Activated CD8-positive, alpha-beta T cell treated with anti-CD3 and anti-CD28 coated beads, Interleukin-2, amount 10 ng/mL, durations not matched to agents 7 days and 5 days (primary cell): ENCODE results near the gene DEPDC5. TPM values are rescaled to one million over a fixed set of nuclear protein-coding genes. Genes with fewer than 3 reads are reported as not detected.

Experiments used
- ATAC-seq: fragments of 150-1000 bp; cut with Tn5 transposase; one replicate; pipeline ENCODE4 v1.10.0; 2021; ENCODE audit warnings: moderate library complexity
- CTCF ChIA-PET: fragments of 350-600 bp; sonication (Branson Sonifier 250); formaldehyde crosslinking; loops from one replicate; lab custom pipeline; 2021; ENCODE audit warnings: antibody characterized with exemption; lab: Charles Lee
- POLR2A ChIA-PET: fragments of 350-600 bp; sonication (Branson Sonifier 250); formaldehyde crosslinking; loops from one replicate; lab custom pipeline; 2021; ENCODE audit warnings: antibody characterized with exemption; lab: Charles Lee
- DNase-seq: peaks from one replicate; pipeline ENCODE4 v3.0.0-alpha.2; 2020
- H3K27ac Mint-ChIP-seq: one replicate; pipeline ENCODE4 v1.8.0; 2021; ENCODE audit warnings: mild to moderate bottlenecking, mixed read lengths
- H3K27me3 Mint-ChIP-seq: one replicate; pipeline ENCODE4 v1.8.0; 2021; ENCODE audit warnings: low read depth, mixed read lengths
- H3K36me3 Mint-ChIP-seq: one replicate; pipeline ENCODE4 v1.8.0; 2021; ENCODE audit warnings: low read depth, mixed read lengths
- H3K4me1 Mint-ChIP-seq: one replicate; pipeline ENCODE4 v1.8.0; 2021; ENCODE audit warnings: low read depth, mixed read lengths
- H3K4me3 Mint-ChIP-seq: one replicate; pipeline ENCODE4 v1.8.0; 2021; ENCODE audit warnings: mild to moderate bottlenecking, mixed read lengths
- H3K9me3 Mint-ChIP-seq: one replicate; pipeline ENCODE4 v1.8.0; 2022; ENCODE audit warnings: mixed read lengths; ENCODE audit not compliant: insufficient read depth
- total RNA-seq, 2 experiments: library from RNA; stranded (reverse); gene quantifications; one replicate each; pipeline ENCODE4 v1.2.3, GENCODE V29; 2021

The DEPDC5 gene
- total RNA-seq, 2 experiments from 2014 or later, result 43.5 to 45.6 TPM

DNA sequence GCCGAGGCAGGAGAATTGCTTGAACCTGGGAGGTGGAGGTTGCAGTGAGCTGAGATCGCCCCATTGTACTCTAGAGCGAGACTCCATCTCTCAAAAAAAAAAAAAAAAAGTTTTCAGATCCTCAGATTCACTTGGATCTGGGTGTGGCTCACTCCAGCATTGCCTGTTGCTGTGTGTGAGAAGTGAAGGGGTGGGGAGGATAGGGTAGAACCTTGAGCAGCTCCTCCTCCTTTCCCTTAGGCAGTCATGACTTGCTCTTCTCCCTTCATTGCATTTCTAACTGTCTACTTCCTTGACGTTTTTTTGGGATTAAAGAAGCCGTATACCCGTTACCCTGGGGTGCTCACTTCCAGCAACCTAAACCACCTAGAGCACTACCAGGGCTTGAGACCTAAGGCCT, 127.4 kb downstream of the DEPDC5 start:
- Mint-ChIP-seq H3K4me3 (no peak overlapping the region), H3K4me1 (peaks cover 7% of the 10 kb centered on the region), H3K27ac (no peak overlapping the region), H3K9me3 (no peaks in the 10 kb centered on the region), H3K27me3 (no peaks in the 10 kb centered on the region), H3K36me3 (peaks cover 12% of the 10 kb centered on the region)
- CTCF ChIA-PET, result no interaction called here
- ATAC-seq (no peak), DNase-seq (no peak)
- POLR2A ChIA-PET, result no interaction called here

DNA sequence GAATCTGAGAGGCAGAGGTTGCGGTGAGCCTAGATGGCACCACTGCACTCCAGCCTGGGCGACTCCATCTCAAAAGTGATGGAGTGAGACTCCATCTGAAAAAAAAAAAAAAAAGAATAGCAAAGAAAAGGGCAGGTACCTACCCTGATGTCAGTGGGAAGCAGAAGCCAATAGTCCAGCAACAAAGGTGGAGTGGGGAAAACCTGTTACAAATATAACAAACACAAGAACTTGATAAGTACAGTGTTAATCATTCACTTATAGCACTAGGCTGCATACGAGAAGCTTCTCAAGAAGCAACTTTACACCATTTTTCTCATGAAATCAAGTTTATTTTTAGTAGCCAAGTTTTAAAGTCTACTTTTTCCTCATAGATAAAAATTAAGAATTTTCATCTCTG, 128.0 kb downstream of the DEPDC5 start:
- Mint-ChIP-seq H3K9me3 (no peaks in the 10 kb centered on the region), H3K4me1 (peaks cover 6% of the 10 kb centered on the region), H3K4me3 (no peak overlapping the region), H3K36me3 (peaks cover 13% of the 10 kb centered on the region), H3K27ac (no peak overlapping the region), H3K27me3 (no peaks in the 10 kb centered on the region)
- ChIA-PET POLR2A (no interaction called here), CTCF (no interaction called here)
- no peak for DNase-seq
- ATAC-seq, result no peak

DNA sequence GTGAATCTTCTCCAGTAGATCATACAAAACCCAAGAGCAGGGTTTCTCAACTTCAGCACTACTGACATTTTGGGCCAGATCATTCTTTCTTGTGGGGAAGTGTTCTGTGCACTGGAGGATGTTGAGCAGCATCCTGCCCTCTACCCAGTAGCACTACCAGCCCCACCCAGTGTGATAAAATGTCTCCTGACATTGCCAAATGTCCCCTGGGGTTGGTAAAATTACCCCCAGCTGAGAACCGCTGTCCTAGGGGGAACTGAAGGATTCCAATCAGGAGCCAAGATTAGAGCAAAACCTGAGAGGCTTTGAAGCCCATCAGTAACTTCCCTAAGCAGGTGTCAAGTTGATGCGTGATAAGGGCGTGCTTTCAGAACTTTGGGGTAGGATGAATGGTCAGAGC, 129.2 kb downstream of the DEPDC5 start:
- ATAC-seq, result no peak
- no peaks in the 10 kb centered on the region for H3K27me3 Mint-ChIP-seq
- H3K4me3 Mint-ChIP-seq, result no peak overlapping the region
- H3K27ac Mint-ChIP-seq, result peak overlapping the region; percentile 20
- peak; percentile 21 for DNase-seq
- H3K9me3 Mint-ChIP-seq, result no peaks in the 10 kb centered on the region
- CTCF ChIA-PET, result no interaction called here
- H3K4me1 Mint-ChIP-seq, result peaks cover 6% of the 10 kb centered on the region
- peaks cover 12% of the 10 kb centered on the region for H3K36me3 Mint-ChIP-seq
- POLR2A ChIA-PET, result no interaction called here

DNA sequence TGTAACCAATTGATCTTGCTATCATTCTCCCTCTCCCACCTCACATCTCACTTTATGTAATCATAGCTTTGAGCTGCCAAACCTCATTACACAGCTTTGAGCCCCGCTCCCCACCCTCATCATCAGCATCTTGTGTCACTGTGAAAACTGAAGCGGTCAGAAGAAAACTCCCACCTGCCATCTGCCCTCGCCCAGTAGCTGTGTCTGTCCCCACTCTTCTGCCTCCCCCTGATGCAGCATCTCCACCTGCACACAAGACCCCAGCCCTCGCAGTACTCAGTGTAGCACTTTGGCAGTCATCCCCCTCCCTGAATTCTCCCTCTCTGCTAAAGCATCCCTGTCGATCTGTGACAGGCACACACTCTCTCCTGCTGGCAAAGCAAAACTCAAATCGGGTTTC, 130.2 kb downstream of the DEPDC5 start:
- Mint-ChIP-seq H3K9me3 (no peaks in the 10 kb centered on the region), H3K36me3 (peaks cover 14% of the 10 kb centered on the region), H3K27me3 (no peaks in the 10 kb centered on the region), H3K27ac (no peak overlapping the region), H3K4me3 (no peak overlapping the region), H3K4me1 (peaks cover 6% of the 10 kb centered on the region)
- no peak for DNase-seq
- POLR2A ChIA-PET, result no interaction called here
- CTCF ChIA-PET, result no interaction called here
- no peak for ATAC-seq

DNA sequence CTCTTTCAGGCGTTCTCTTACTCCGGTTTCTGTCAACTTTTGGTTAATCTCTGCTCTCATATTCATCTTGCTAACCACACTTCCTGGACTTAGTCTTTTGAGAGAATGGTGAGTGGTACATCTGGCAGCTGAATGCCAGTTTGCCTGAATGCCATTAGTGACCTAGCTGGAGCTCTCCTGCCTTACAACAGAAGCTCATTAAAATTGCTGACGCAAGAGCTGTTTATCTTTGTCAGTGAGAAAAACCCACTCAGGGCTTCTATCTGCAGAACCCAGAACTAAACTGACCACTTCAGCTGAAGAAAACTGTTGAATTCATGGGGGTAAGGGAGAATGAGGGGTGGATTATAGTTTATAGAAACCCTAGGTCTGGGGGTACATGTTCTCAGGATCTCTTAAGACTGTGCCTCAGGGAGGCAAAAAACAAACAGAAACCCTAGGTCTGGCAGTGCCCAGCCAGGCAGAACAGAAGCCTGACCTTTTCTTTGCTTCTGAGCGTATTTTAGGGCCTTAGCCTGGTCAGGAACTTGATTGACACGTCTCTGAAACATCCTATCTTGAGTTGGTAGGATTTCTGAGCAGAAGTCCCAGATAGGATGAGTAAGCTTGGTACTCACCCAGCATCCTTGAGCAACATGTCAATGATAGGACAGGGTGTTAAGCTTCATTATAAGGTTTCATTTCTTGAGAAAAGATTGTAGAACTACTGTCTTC, 137.7 kb downstream of the DEPDC5 start:
- H3K36me3 Mint-ChIP-seq, result peaks cover 17% of the 10 kb centered on the region
- CTCF ChIA-PET, result no interaction called here
- H3K27ac Mint-ChIP-seq, result no peak overlapping the region

DNA sequence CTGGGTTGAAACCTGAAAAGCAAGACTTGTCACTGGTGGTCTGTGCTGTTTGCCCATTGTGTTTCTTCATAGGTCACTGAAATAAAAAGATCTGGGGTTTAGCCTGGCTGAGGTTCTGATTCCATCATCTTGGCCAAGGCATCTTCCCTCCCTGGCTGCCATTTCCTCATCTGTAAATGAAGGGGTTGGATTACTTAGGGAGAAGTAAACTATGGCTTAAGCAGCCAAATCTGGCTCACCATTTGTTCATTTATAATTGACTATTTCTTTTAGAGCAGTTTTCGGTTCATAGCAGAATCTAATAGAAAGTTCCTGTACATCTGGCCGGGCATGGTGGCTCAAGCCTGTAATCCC, 138.2 kb downstream of the DEPDC5 start:
- Mint-ChIP-seq H3K4me3 (no peak overlapping the region), H3K4me1 (peaks cover 4% of the 10 kb centered on the region), H3K36me3 (peaks cover 17% of the 10 kb centered on the region), H3K27ac (no peak overlapping the region), H3K27me3 (no peaks in the 10 kb centered on the region), H3K9me3 (no peaks in the 10 kb centered on the region)
- ChIA-PET POLR2A (no interaction called here), CTCF (no interaction called here)
- ATAC-seq (no peak), DNase-seq (no peak)

More for the DNA sequence above, 137.7 kb downstream of the DEPDC5 start:
- POLR2A ChIA-PET, result no interaction called here
- H3K9me3 Mint-ChIP-seq, result no peaks in the 10 kb centered on the region
- DNase-seq (no peak), ATAC-seq (no peak)
- no peak overlapping the region for H3K4me3 Mint-ChIP-seq
- peaks cover 4% of the 10 kb centered on the region for H3K4me1 Mint-ChIP-seq
- H3K27me3 Mint-ChIP-seq, result no peaks in the 10 kb centered on the region

DNA sequence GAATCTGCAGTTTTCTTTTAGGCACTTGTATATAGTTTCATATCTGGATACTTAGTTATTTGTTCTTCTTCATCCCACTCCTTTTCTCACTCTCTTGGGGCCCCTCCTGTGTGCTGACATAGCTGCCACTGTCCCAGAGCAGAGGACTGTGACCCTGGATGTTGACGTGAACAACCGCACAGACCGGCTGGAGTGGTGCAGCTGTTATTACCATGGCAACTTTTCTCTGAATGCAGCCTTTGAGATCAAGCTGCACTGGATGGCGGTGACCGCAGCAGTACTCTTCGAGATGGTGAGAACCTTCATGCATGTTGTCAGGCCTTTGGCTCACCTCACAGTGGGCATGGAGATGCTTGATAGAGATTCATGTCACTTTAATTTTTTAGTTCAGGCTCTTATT, 139.6 kb downstream of the DEPDC5 start:
- Mint-ChIP-seq H3K4me1 (peaks cover 4% of the 10 kb centered on the region), H3K27ac (no peak overlapping the region), H3K27me3 (no peaks in the 10 kb centered on the region), H3K9me3 (no peaks in the 10 kb centered on the region), H3K4me3 (no peak overlapping the region), H3K36me3 (peaks cover 19% of the 10 kb centered on the region)
- DNase-seq (no peak), ATAC-seq (no peak)
- ChIA-PET POLR2A (no interaction called here), CTCF (no interaction called here)

DNA sequence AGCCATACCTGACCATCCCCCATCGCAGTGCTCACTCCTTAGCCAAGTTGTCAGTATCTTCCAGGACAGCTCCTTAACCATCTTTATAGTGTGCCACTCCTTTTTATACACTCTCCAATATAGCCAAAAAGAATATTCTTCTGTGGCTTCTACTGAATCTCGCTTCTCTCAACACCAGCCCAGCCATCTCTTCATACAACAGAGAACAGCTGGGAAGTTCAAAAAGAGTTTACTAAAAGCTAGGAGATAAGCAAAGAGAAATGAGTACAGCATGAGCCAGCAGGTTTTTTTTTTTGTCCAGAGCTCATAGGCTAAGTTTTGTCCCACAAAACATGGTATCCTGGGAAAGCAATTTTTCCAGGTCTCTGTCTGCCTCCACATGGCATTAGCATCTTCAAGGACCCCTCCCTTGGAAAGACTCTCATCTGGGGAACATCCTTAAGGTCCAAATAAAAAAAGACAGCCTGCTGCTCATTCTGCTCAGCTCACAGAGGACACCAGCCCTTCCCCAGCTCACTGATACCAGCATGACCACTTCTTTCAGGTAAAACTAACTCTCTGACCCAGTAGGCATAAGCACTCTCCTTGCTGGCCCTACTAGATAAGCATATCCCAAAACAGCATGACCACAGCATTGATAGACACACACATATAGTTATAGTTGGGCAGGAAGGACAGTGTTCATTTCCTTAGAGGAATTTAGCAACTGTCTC, 141.7 kb downstream of the DEPDC5 start:
- DNase-seq (no peak), ATAC-seq (no peak)
- CTCF ChIA-PET, result interaction anchor here (0.9 to 1.0 kb wide), 2 partner anchors 75 to 230 kb away, joined by 3 to 4 read pairs; no protein-coding TSS in a partner anchor
- H3K27me3 Mint-ChIP-seq, result no peaks in the 10 kb centered on the region
- peaks cover 4% of the 10 kb centered on the region for H3K4me1 Mint-ChIP-seq
- POLR2A ChIA-PET, result no interaction called here
- H3K27ac Mint-ChIP-seq, result no peak overlapping the region
- peaks cover 15% of the 10 kb centered on the region for H3K36me3 Mint-ChIP-seq
- H3K4me3 Mint-ChIP-seq, result no peak overlapping the region
- no peaks in the 10 kb centered on the region for H3K9me3 Mint-ChIP-seq

DNA sequence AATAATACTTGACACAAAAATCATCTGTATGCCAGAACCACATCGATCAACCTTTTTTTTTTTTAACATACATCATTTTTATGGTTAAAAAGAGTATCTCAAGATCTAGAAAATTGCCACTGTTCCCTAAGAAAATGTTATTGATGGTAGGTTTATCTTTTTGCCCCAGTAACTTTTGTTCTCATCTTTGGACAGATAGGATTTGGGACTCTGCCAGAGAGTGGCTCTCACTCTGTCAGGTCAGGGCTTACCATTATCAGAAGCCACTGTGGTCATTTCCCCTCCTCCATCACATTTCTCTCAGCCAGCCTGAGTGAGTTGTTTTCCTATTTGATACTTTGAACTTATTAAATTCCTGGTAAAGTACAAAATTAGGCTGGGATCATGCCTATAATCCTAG, 142.7 kb downstream of the DEPDC5 start:
- ChIA-PET CTCF (interaction anchor here (0.9 to 1.0 kb wide), 2 partner anchors 74 to 231 kb away, joined by 3 to 4 read pairs; no protein-coding TSS in a partner anchor), POLR2A (no interaction called here)
- Mint-ChIP-seq H3K4me3 (no peak overlapping the region), H3K27ac (no peak overlapping the region), H3K36me3 (peaks cover 15% of the 10 kb centered on the region), H3K4me1 (no peaks in the 10 kb centered on the region), H3K9me3 (no peaks in the 10 kb centered on the region), H3K27me3 (no peaks in the 10 kb centered on the region)
- no peak for DNase-seq
- no peak for ATAC-seq

DNA sequence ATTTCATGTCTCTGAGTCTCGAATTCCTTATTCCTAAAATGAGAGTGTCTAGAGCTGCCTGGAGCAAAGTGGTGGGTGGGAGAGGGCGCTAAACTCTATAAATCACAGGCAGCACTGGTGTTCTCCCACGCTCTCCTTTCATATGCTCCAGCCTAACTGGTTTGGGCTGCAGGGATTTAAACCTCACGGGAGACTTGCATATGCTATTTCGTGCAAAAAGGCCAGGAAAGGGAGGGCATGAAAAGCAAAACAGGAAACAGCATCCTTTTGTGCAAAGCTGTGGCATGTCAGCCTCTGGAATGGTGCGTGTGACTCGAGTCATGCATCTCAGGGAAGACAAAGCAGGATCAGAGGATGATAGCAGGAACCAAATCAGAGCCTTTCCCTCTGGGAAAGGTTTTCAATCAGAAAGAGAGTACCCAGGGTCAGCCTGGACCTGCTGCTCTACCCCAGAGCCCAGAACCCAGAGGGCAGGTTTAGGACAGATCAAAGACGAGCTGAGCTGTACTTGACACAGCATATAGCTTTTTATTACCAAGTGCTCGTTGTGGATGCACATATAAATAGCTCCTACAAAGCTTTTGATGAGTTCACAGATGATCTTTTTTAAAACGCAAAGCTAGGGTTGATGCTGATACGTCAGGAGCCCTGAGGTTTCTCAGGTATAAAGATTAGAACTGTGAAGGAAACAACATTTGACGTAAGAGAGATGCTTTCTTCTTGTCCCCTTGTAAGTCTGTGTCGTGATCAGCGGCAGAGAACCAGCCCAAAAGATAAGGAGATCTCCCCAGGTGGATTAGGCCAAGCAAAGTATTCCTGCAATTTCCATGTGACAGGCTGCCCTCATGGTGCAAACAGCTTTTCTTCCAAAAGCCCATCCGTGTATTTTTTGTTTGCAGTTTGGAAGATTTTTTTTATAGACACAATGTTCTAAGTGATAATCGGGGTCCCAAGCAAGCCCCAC, 144.3 kb downstream of the DEPDC5 start:
- H3K27ac Mint-ChIP-seq, result peak overlapping the region; percentile 23
- H3K4me1 Mint-ChIP-seq, result no peaks in the 10 kb centered on the region
- ChIA-PET POLR2A (no interaction called here), CTCF (no interaction called here)
- H3K27me3 Mint-ChIP-seq, result no peaks in the 10 kb centered on the region
- no peaks in the 10 kb centered on the region for H3K9me3 Mint-ChIP-seq
- no peak for ATAC-seq
- DNase-seq, result no peak
- H3K36me3 Mint-ChIP-seq, result peaks cover 14% of the 10 kb centered on the region
- H3K4me3 Mint-ChIP-seq, result no peak overlapping the region

DNA sequence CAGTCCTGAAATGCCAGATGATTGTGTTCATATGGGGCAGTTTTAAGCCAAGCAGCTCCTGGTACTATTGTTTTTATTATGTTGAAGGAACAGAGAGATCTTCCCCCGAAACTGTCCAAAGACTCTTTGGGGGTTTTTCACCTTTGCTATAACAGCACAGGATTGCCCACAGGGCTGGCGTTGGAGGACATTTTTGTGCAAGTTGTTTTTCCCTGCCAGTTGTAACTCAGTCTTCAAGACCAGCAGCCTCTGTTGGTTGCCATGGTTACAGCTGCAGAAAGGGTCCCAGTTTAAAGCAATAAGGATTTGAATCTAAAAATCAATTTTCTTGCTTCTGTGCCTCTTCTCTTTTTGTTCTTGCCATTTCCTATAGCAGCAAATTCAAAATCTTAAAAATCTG, 145.1 kb downstream of the DEPDC5 start:
- DNase-seq, result no peak
- Mint-ChIP-seq H3K4me3 (no peak overlapping the region), H3K9me3 (no peaks in the 10 kb centered on the region), H3K27ac (no peak overlapping the region), H3K27me3 (no peaks in the 10 kb centered on the region), H3K4me1 (no peaks in the 10 kb centered on the region), H3K36me3 (peaks cover 13% of the 10 kb centered on the region)
- POLR2A ChIA-PET, result no interaction called here
- CTCF ChIA-PET, result no interaction called here
- no peak for ATAC-seq

DNA sequence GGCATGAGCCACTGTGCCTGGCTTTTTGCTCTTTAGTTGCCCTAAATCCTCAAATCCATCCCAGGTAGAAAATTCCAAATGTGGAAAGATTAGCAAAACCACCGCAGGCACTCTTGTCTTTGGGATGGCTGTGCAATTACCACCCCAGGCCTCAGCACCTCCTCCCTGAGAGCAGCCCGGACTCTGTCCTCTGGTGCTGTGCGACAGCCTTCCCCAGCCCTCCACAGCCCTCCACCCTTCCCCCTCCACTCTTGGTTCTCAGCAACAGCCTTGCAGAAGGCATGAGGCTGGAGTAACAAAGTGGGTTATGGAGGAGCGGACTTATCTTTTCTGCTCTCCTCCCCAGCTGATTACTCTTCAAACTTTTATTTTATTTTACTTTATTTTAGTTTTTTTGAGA, 145.8 kb downstream of the DEPDC5 start:
- no peak overlapping the region for H3K4me3 Mint-ChIP-seq
- no peak overlapping the region for H3K27ac Mint-ChIP-seq
- no peaks in the 10 kb centered on the region for H3K27me3 Mint-ChIP-seq
- ChIA-PET CTCF (no interaction called here), POLR2A (no interaction called here)
- H3K36me3 Mint-ChIP-seq, result peaks cover 12% of the 10 kb centered on the region
- no peak for DNase-seq
- no peaks in the 10 kb centered on the region for H3K9me3 Mint-ChIP-seq
- H3K4me1 Mint-ChIP-seq, result no peaks in the 10 kb centered on the region
- ATAC-seq, result no peak
